Peyer's patch (tissue), 4 donors: Measurements from ENCODE around the gene HRH3. TPM values are rescaled to one million over a fixed set of nuclear protein-coding genes. Genes with fewer than 3 reads are reported as not detected.

Source experiments
- DNase-seq, 3 donors: peaks; one replicate each; pipeline ENCODE4 v3.0.0-alpha.2; 2017 to 2019
- H3K27ac ChIP-seq, 4 donors: fragments of 200-600 bp; sonication (generic); one replicate each; pipeline ENCODE4 v1.5.1; 2016 to 2019
- H3K27me3 ChIP-seq, 2 donors: fragments of 200-600 bp; sonication (generic); one replicate each; pipeline ENCODE4 v1.5.1; 2019
- H3K36me3 ChIP-seq, 3 donors: fragments of 200-600 bp; sonication (generic); one replicate each; pipeline ENCODE4 v1.5.1; 2016 to 2019
- H3K4me1 ChIP-seq, 4 donors: fragments of 200-600 bp; sonication (generic); one replicate each; pipeline ENCODE4 v1.5.1; 2016 to 2019
- H3K4me3 ChIP-seq, 4 donors: fragments of 200-600 bp; sonication (generic); 1 replicate in 3 of 4; 2 replicates in 1 of 4; pipeline ENCODE4 v1.5.1; 2016 to 2019; ENCODE audit warnings: mild to moderate bottlenecking in 1 of 4
- H3K9me3 ChIP-seq, 4 donors: fragments of 200-600 bp; sonication (generic); one replicate each; pipeline ENCODE4 v1.5.1; 2016 to 2019; ENCODE audit warnings: mild to moderate bottlenecking in 1 of 4
- POLR2A ChIP-seq, 2 donors: fragments of 450-650 bp; IDR thresholded peaks; one replicate each; pipeline ENCODE4 v1.5.1; 2017; ENCODE audit warnings: antibody characterized with exemption in 2 of 2, mild to moderate bottlenecking in 2 of 2, moderate library complexity in 2 of 2
- total RNA-seq, 4 donors: library from RNA; depleted of rRNA; stranded (reverse); fragments of >200 nt; gene quantifications; one replicate each; pipeline ENCODE4 v1.1.0, GENCODE V29; 2016
- TF ChIP-seq, protein P1 (sequence below), 6 experiments: fragments of 450-650 bp in 4 of 6; fragments of 200-600 bp in 2 of 6; sonication (generic) in 1 of 6; IDR thresholded peaks; one replicate each; pipeline ENCODE4 v1.5.1; 2017 to 2019; ENCODE audit warnings: antibody characterized with exemption in 6 of 6, mild to moderate bottlenecking in 3 of 6, moderate library complexity in 1 of 6

Gene HRH3
- total RNA-seq, 4 donors from 2014 or later: 0.27 TPM; not detected in 3

DNA sequence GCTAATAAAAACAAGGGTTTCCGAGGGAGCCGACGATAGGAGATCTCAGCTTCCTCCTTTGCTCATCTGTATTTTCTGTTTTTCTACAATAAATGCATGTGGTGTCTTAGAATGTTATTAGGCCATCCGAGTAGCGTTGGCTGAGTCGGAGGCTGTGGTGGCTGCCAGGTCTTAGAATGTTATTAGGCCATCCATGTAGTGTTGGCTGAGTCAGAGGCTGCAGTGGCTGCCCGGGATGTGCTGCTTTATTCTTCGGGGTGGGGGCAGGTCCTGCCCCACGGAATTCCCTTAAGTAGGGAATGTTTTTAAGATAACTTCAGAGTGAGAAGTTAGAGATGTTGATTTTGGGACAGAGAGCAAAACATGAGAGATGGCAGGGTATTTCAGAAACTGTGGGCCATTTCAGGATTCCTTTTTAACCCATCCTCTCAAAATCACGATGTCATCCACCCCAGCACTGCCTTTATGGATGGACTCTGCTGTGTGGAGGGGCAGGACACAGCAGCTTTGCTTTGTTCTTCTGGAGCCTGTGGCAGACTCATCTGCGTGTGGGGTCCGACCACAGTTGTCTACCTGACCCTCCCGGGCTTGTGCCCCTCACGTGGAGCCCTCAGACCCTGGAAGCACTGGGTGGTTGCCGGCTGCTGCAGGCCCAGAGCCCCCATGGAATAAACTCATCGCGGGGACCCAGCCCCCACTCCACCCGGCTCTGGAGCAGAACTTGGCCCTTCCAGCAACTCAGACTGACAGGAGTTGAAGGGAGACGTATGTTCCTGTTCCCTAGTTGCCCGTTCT lies 38.6 kb upstream of the HRH3 start:
- no peak for DNase-seq
- H3K27me3 ChIP-seq: no peaks in the 10 kb centered on the region
- H3K4me1 ChIP-seq: no peaks in the 10 kb centered on the region
- no peaks in the 10 kb centered on the region for H3K9me3 ChIP-seq
- no peak overlapping the region for H3K4me3 ChIP-seq
- H3K27ac ChIP-seq: no peak overlapping the region
- TF ChIP-seq POLR2A (IDR thresholded peaks at IDR 0.05): no peak
- TF ChIP-seq, protein P1, sequence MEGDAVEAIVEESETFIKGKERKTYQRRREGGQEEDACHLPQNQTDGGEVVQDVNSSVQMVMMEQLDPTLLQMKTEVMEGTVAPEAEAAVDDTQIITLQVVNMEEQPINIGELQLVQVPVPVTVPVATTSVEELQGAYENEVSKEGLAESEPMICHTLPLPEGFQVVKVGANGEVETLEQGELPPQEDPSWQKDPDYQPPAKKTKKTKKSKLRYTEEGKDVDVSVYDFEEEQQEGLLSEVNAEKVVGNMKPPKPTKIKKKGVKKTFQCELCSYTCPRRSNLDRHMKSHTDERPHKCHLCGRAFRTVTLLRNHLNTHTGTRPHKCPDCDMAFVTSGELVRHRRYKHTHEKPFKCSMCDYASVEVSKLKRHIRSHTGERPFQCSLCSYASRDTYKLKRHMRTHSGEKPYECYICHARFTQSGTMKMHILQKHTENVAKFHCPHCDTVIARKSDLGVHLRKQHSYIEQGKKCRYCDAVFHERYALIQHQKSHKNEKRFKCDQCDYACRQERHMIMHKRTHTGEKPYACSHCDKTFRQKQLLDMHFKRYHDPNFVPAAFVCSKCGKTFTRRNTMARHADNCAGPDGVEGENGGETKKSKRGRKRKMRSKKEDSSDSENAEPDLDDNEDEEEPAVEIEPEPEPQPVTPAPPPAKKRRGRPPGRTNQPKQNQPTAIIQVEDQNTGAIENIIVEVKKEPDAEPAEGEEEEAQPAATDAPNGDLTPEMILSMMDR (IDR thresholded peaks at IDR 0.05): no peak
- peaks cover 0 to 82% (median 0%) of the 10 kb centered on the region in 3 donors for H3K36me3 ChIP-seq

GRCh38 chr20:62255976-62256375 lies 35.9 kb upstream of the HRH3 start:
- peaks cover 0 to 55% (median 0%) of the 10 kb centered on the region in 3 donors for H3K36me3 ChIP-seq
- no peaks in the 10 kb centered on the region for H3K4me1 ChIP-seq

DNA sequence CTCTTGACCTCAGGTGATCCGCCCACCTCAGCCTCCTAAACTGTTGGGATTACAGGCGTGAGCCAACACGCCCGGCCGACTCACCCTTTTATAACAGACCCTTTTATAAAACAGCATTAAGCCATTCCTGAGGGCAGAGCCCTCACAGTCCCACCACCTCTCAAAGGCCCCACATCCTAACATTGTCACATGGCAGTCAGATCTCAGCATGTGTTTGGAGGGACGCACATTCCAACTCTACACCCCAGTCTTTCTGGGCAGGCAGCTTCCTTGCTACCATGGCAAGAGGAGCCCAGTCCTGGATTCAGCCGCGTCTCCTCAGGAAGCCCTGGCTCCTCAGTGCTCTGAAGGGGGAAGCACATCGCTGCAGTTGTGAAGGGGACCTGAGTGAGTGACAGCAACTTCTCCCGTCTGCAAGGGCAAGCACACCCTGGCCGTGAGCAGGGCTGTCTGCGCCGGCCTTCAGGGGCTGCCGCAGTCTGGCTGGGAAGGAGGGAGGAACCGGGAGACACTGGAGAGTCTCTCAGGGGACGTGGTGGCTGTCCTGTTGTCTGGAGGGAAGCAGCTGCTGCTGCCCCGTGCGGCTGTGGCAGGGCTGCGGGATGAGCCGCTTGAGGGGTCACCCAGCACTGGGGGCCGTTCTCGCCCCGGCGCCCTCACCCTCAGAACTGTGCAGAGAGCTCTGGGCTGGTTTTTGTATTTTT lies 34.1 kb upstream of the HRH3 start:
- Histone ChIP-seq H3K27me3 (no peaks in the 10 kb centered on the region), H3K4me3 (no peak overlapping the region), H3K4me1 (no peaks in the 10 kb centered on the region), H3K27ac (no peak overlapping the region), H3K36me3 (peaks cover 0 to 37% (median 0%) of the 10 kb centered on the region in 3 donors), H3K9me3 (no peaks in the 10 kb centered on the region)
- no peak for DNase-seq
- no peak for TF ChIP-seq POLR2A (IDR thresholded peaks at IDR 0.05)
- TF ChIP-seq, protein P1 (IDR thresholded peaks at IDR 0.05): no peak

More at GRCh38 chr20:62255976-62256375, 35.9 kb upstream of the HRH3 start:
- TF ChIP-seq, protein P1 (IDR thresholded peaks at IDR 0.05): no peak
- TF ChIP-seq POLR2A (IDR thresholded peaks at IDR 0.05): no peak
- H3K27ac ChIP-seq: no peak overlapping the region
- no peak overlapping the region for H3K4me3 ChIP-seq
- H3K27me3 ChIP-seq: no peaks in the 10 kb centered on the region
- DNase-seq: no peak
- H3K9me3 ChIP-seq: no peaks in the 10 kb centered on the region

DNA sequence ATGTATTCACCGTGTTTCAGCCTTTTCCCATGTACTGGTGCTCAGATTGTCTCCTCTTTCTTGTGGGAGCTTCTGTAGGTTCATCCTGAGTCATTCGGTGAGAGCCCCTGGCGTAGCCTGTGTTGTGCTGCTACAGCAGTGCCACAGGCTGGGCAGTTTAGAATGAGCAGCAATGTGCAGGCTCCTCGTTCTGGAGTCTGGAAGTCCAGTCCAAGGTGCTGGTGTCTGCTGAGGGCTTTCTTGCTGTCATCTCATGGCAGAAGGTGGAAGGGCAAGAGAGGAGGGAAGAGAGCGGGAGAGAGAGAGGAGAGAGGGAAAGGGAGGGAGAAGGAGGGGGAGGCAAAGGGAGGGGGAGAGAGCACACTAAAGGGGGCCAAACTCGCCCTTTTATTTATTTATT lies 33.3 kb upstream of the HRH3 start:
- Histone ChIP-seq H3K27me3 (no peaks in the 10 kb centered on the region), H3K36me3 (peaks cover 0 to 29% (median 0%) of the 10 kb centered on the region in 3 donors), H3K27ac (no peak overlapping the region), H3K9me3 (no peaks in the 10 kb centered on the region), H3K4me3 (no peak overlapping the region), H3K4me1 (no peaks in the 10 kb centered on the region)
- DNase-seq: no peak
- no peak for TF ChIP-seq POLR2A (IDR thresholded peaks at IDR 0.05)
- TF ChIP-seq, protein P1 (IDR thresholded peaks at IDR 0.05): no peak

- no peaks in the 10 kb centered on the region for H3K4me1 ChIP-seq
- no peaks in the 10 kb centered on the region for H3K9me3 ChIP-seq
- no peak for TF ChIP-seq POLR2A (IDR thresholded peaks at IDR 0.05)
- TF ChIP-seq, protein P1 (IDR thresholded peaks at IDR 0.05): no peak
- H3K4me3 ChIP-seq: no peak overlapping the region
- no peak for DNase-seq
- no peaks in the 10 kb centered on the region for H3K27me3 ChIP-seq
- H3K27ac ChIP-seq: no peak overlapping the region
- H3K36me3 ChIP-seq: peaks cover 0 to 21% (median 0%) of the 10 kb centered on the region in 3 donors
These were observed 32.4 kb upstream of the HRH3 start for GRCh38 chr20:62252342-62252966.
